GM21619 (cell line): ENCODE measurements around the gene MYL4.
"Not testable (repeated sequence)": the region's sequence is repeated elsewhere in the genome, so short reads cannot be mapped to it uniquely, and the experiment has no call there.

Experiments used
- ATAC-seq: cut with Tn5 transposase; IDR thresholded peaks from one replicate; pipeline ENCODE4 v1.9.1; 2021; ENCODE audit not compliant: unreplicated experiment

The MYL4 gene

DNA sequence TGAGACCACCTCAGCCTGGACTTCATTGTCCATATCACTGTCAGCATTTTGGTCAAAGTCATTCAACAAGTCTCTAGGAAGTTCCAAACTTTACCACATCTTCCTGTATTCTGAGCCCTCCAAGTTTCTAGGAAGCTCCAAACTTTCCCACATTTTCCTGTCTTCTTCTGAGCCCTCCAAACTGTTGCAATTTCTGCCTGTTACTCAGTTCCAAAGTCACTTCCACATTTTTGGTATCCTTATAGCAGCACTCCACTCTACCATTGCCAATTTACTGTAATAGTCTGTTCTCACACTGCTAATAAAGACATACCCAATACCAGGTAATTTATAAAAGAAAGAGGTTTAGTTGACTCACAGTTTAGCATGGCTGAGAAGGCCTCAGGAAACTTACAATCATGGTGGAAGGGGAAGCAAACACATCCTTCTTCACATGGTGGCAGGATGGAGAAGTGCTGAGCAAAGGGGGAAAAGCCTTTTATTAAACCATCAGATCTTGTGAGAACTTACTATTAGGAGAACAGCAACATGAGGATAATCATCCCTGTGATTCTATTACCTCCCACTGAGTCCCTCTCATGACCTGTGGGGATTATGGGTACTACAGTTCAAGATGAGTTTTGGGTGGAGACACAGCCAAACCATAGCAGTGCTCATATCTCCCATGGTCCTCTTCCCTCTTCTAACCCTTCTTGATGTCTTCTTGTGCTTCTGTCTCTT lies 60.6 kb downstream of the MYL4 start:
- ATAC-seq: not testable (repeated sequence)

- no peak for ATAC-seq
These were observed 62.0 kb downstream of the MYL4 start for GRCh38 chr17:47270946-47271705.

GRCh38 chr17:47272491-47272890 lies 63.3 kb downstream of the MYL4 start:
- ATAC-seq: no peak

DNA sequence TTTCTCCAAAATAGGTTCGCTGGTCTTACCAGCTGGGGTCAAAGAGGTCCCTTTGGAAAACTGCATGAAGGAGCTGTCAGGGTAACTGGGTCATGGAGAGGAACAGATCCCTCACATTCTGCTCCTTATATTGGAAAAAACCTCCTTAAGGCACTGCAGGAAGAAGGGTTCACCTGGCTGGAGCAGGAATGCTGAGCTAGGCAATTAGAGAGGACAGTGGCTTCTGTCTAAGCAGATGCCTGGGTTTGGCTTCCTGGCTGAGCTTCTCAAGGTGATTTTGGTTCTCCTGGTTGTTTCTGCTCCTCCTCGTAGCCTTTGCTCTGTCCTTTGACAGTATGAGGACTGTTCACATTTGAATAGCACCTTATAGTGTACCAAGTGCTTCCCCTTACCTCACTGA lies 64.1 kb downstream of the MYL4 start:
- ATAC-seq: no peak
